CD14-positive monocyte (primary cell): ENCODE measurements around the gene EPHA2. TPM values are rescaled to one million over a fixed set of nuclear protein-coding genes. Genes with fewer than 3 reads are reported as not detected.

Experiments used
- DNase-seq, 3 donors: peaks; one replicate each; pipeline ENCODE4 v3.0.0-alpha.2; 2011 to 2022
- H2AFZ ChIP-seq: 2 replicates; pipeline ENCODE4 v1.6.0; 2012; ENCODE audit warnings: mild to moderate bottlenecking, low read depth, low read length, inconsistent platforms; ENCODE audit not compliant: insufficient read depth, poor library complexity, severe bottlenecking
- H3K27ac ChIP-seq, 2 donors: 1 replicate in 1 of 2; 2 replicates in 1 of 2; pipeline ENCODE4 v1.5.1; 2012 to 2013; ENCODE audit warnings: low read length in 2 of 2, control low read depth in 1 of 2, inconsistent platforms in 1 of 2, low read depth in 1 of 2, mild to moderate bottlenecking in 1 of 2
- H3K27me3 ChIP-seq, 2 donors: one replicate each; pipeline versions ENCODE4 v1.6.0 to v1.6.1; 2011 to 2013; ENCODE audit warnings: low read length in 2 of 2; ENCODE audit not compliant: control insufficient read depth in 2 of 2, insufficient read depth in 2 of 2
- H3K36me3 ChIP-seq, 2 donors: replicated peaks in 1 of 2; 1 replicate in 1 of 2; 2 replicates in 1 of 2; pipeline versions ENCODE4 v1.5.1 to v1.6.1; 2012 to 2013; ENCODE audit warnings: low read length in 2 of 2, control low read depth in 1 of 2, inconsistent platforms in 1 of 2, mild to moderate bottlenecking in 1 of 2; ENCODE audit not compliant: insufficient read depth in 2 of 2, control insufficient read depth in 1 of 2
- H3K4me1 ChIP-seq, 2 donors: 1 replicate in 1 of 2; 2 replicates in 1 of 2; pipeline versions ENCODE4 v1.5.1 to v1.6.1; 2012 to 2013; ENCODE audit warnings: low read length in 2 of 2, control low read depth in 1 of 2, inconsistent platforms in 1 of 2, mild to moderate bottlenecking in 1 of 2, moderate library complexity in 1 of 2; ENCODE audit not compliant: insufficient read depth in 2 of 2, control insufficient read depth in 1 of 2
- H3K4me2 ChIP-seq: replicated peaks from 2 replicates; pipeline ENCODE3; 2012; ENCODE audit warnings: low read length, moderate library complexity, mild to moderate bottlenecking; ENCODE audit not compliant: poor library complexity, severe bottlenecking; ENCODE audit errors: extremely low read depth
- H3K4me3 ChIP-seq, 3 experiments: fragments of 200-600 bp in 1 of 3; sonication (generic) in 1 of 3; replicated peaks in 1 of 3; 1 replicate in 2 of 3; 2 replicates in 1 of 3; pipeline ENCODE4 v1.5.1; 2011 to 2013; ENCODE audit warnings: low read length in 3 of 3, mild to moderate bottlenecking in 3 of 3, control low read depth in 2 of 3, low read depth in 2 of 3, inconsistent platforms in 1 of 3, moderate library complexity in 1 of 3
- H3K79me2 ChIP-seq: 2 replicates; pipeline ENCODE4 v1.6.0; 2012; ENCODE audit warnings: mild to moderate bottlenecking, control low read depth, inconsistent platforms, low read length, moderate library complexity; ENCODE audit not compliant: insufficient read depth
- H3K9ac ChIP-seq: 2 replicates; pipeline ENCODE4 v1.6.0; 2017; ENCODE audit warnings: low read length, mild to moderate bottlenecking; ENCODE audit not compliant: insufficient read depth, poor library complexity, severe bottlenecking
- H3K9me3 ChIP-seq, 2 donors: replicated peaks in 1 of 2; 1 replicate in 1 of 2; 2 replicates in 1 of 2; pipeline versions ENCODE4 v1.5.1 to v1.6.1; 2012 to 2013; ENCODE audit warnings: low read length in 2 of 2, control low read depth in 1 of 2; ENCODE audit not compliant: control insufficient read depth in 1 of 2, insufficient read depth in 1 of 2
- H4K20me1 ChIP-seq: 2 replicates; pipeline ENCODE4 v1.6.0; 2012; ENCODE audit warnings: mild to moderate bottlenecking, low read length, control low read depth, moderate library complexity; ENCODE audit not compliant: insufficient read depth
- H3K27ac Mint-ChIP-seq, 7 donors: one replicate each; pipeline ENCODE4 v1.8.0; 2020; ENCODE audit warnings: mild to moderate bottlenecking in 7 of 7, mixed read lengths in 7 of 7, moderate library complexity in 6 of 7, inconsistent platforms in 2 of 7
- H3K27me3 Mint-ChIP-seq, 3 donors: one replicate each; pipeline ENCODE4 v1.8.0; 2021 to 2022; ENCODE audit warnings: low read depth in 3 of 3, mild to moderate bottlenecking in 3 of 3, mixed read lengths in 3 of 3, moderate library complexity in 3 of 3, inconsistent platforms in 1 of 3
- H3K36me3 Mint-ChIP-seq, 2 donors: one replicate each; pipeline ENCODE4 v1.8.0; 2020; ENCODE audit warnings: mixed read lengths in 2 of 2, inconsistent platforms in 1 of 2, mild to moderate bottlenecking in 1 of 2
- H3K4me1 Mint-ChIP-seq: one replicate; pipeline ENCODE4 v1.8.0; 2020; ENCODE audit warnings: mild to moderate bottlenecking, mixed read lengths
- H3K4me3 Mint-ChIP-seq, 2 donors: one replicate each; pipeline ENCODE4 v1.8.0; 2020; ENCODE audit warnings: mild to moderate bottlenecking in 2 of 2, mixed read lengths in 2 of 2, moderate library complexity in 1 of 2
- H3K9me3 Mint-ChIP-seq, 7 donors: one replicate each; pipeline ENCODE4 v1.8.0; 2020 to 2022; ENCODE audit warnings: mixed read lengths in 7 of 7, mild to moderate bottlenecking in 6 of 7, moderate library complexity in 6 of 7, inconsistent platforms in 2 of 7
- CTCF ChIP-seq: fragments of 200-600 bp; IDR thresholded peaks from one replicate; pipeline ENCODE4 v1.8.0; 2022; ENCODE audit warnings: antibody characterized with exemption, mild to moderate bottlenecking
- WGBS: methylation state at CpG from one replicate; pipeline ENCODE4 v1.1.5; 2013; ENCODE audit warnings: missing lambda C conversion rate; ENCODE audit not compliant: insufficient coverage; 5-methylcytosine and 5-hydroxymethylcytosine counted together
- intact Hi-C, 2 donors: fragments of 100-400 bp; cut with micrococcal nuclease; formaldehyde crosslinking; loops; one replicate each; pipeline versions ENCODE4 v1.15.0 to v1.15.1; 2023
- polyA plus RNA-seq, 3 donors: library from polyadenylated mRNA; depleted of rRNA in 1 of 3; unstranded in 2 of 3; stranded (reverse) in 1 of 3; fragments of 300-500 nt in 2 of 3; fragments of >200 nt in 1 of 3; fragmentation: Illumina TruSeq in 2 of 3; gene quantifications; 1 replicate in 2 of 3; 2 replicates in 1 of 3; pipeline ENCODE4 v1.2.3, GENCODE V29; 2012 to 2021

EPHA2 gene
- polyA plus RNA-seq, 3 donors, result 0.03 TPM; not detected in 2

GRCh38 chr1:16120407-16120806 lies 35.5 kb downstream of the EPHA2 start:
- intact Hi-C loops, result no loop called here
- peaks cover 8% of the 10 kb centered on the region for H3K4me1 Mint-ChIP-seq

GRCh38 chr1:16119926-16120325 lies 35.9 kb downstream of the EPHA2 start:
- Histone ChIP-seq H4K20me1 (no peaks in the 10 kb centered on the region), H3K79me2 (no peaks in the 10 kb centered on the region), H3K4me2 (no peak overlapping the region), H3K4me1 (peaks cover 3 to 4% of the 10 kb centered on the region in 2 donors), H3K36me3 (no peaks in the 10 kb centered on the region), H3K27ac (no peak overlapping the region), H3K9ac (no peak overlapping the region), H3K4me3 (no peak overlapping the region), H3K27me3 (no peaks in the 10 kb centered on the region), H2AFZ (no peak overlapping the region), H3K9me3 (no peaks in the 10 kb centered on the region)
- H3K9me3 Mint-ChIP-seq, result no peaks in the 10 kb centered on the region
- H3K4me1 Mint-ChIP-seq, result peaks cover 8% of the 10 kb centered on the region
- intact Hi-C loops, result no loop called here
- no peak for DNase-seq
- H3K4me3 Mint-ChIP-seq, result no peak overlapping the region
- peaks cover 0 to 10% (median 5%) of the 10 kb centered on the region in 3 donors for H3K27me3 Mint-ChIP-seq
- no peak for TF ChIP-seq CTCF
- no peak overlapping the region for H3K27ac Mint-ChIP-seq
- 96% methylated on average over 8 of the region's 10 CpGs for WGBS
- no peaks in the 10 kb centered on the region for H3K36me3 Mint-ChIP-seq

More at GRCh38 chr1:16120407-16120806, 35.5 kb downstream of the EPHA2 start:
- H2AFZ ChIP-seq, result no peak overlapping the region
- no peak for DNase-seq
- WGBS, result 100% methylated on average over 1 of the region's 1 CpG
- H3K4me3 ChIP-seq, result no peak overlapping the region
- no peak overlapping the region for H3K4me3 Mint-ChIP-seq
- H3K36me3 Mint-ChIP-seq, result no peaks in the 10 kb centered on the region
- no peaks in the 10 kb centered on the region for H3K36me3 ChIP-seq
- peaks cover 3 to 4% of the 10 kb centered on the region in 2 donors for H3K4me1 ChIP-seq
- H3K27me3 ChIP-seq, result no peaks in the 10 kb centered on the region
- no peaks in the 10 kb centered on the region for H3K9me3 ChIP-seq
- no peak overlapping the region for H3K27ac ChIP-seq
- no peak overlapping the region for H3K9ac ChIP-seq
- H3K27ac Mint-ChIP-seq, result no peak overlapping the region
- no peaks in the 10 kb centered on the region for H4K20me1 ChIP-seq
- no peaks in the 10 kb centered on the region for H3K79me2 ChIP-seq
- peaks cover 0 to 10% (median 5%) of the 10 kb centered on the region in 3 donors for H3K27me3 Mint-ChIP-seq
- no peaks in the 10 kb centered on the region for H3K9me3 Mint-ChIP-seq
- TF ChIP-seq CTCF, result no peak
- H3K4me2 ChIP-seq, result no peak overlapping the region
